ENCODE results near the gene PDE4B.

- TF ChIP-seq, protein P1, sequence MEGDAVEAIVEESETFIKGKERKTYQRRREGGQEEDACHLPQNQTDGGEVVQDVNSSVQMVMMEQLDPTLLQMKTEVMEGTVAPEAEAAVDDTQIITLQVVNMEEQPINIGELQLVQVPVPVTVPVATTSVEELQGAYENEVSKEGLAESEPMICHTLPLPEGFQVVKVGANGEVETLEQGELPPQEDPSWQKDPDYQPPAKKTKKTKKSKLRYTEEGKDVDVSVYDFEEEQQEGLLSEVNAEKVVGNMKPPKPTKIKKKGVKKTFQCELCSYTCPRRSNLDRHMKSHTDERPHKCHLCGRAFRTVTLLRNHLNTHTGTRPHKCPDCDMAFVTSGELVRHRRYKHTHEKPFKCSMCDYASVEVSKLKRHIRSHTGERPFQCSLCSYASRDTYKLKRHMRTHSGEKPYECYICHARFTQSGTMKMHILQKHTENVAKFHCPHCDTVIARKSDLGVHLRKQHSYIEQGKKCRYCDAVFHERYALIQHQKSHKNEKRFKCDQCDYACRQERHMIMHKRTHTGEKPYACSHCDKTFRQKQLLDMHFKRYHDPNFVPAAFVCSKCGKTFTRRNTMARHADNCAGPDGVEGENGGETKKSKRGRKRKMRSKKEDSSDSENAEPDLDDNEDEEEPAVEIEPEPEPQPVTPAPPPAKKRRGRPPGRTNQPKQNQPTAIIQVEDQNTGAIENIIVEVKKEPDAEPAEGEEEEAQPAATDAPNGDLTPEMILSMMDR (conservative IDR thresholded peaks at IDR 0.05; ENCODE audit: low read depth, low read length), result no peak
- TF ChIP-seq EZH2phosphoT487 (IDR thresholded peaks at IDR 0.05; ENCODE audit: borderline replicate concordance, low read length), result no peak
These were observed 564.9 kb downstream of the PDE4B start for GRCh38 chr1:66357478-66358197.

Data from PC-3 (cell line).